Choroid plexus epithelial cell (primary cell): ENCODE measurements around the gene CNBD2.
"Not testable (repeated sequence)": the region's sequence is repeated elsewhere in the genome, so short reads cannot be mapped to it uniquely, and the experiment has no call there.

Experiments used
- DNase-seq: peaks from one replicate; pipeline ENCODE4 v3.0.0-alpha.2; 2010; ENCODE audit warnings: low read depth
- H3K4me3 ChIP-seq: 2 replicates; pipeline ENCODE4 v1.5.1; 2011; ENCODE audit warnings: low read depth, mild to moderate bottlenecking, control low read depth, low read length, moderate library complexity
- TF ChIP-seq, protein P1 (sequence below): conservative IDR thresholded peaks from 2 replicates; pipeline ENCODE4 v1.5.1; 2011; ENCODE audit warnings: low read depth, mild to moderate bottlenecking, control low read depth, inconsistent platforms, low read length, moderate library complexity

The CNBD2 gene

DNA sequence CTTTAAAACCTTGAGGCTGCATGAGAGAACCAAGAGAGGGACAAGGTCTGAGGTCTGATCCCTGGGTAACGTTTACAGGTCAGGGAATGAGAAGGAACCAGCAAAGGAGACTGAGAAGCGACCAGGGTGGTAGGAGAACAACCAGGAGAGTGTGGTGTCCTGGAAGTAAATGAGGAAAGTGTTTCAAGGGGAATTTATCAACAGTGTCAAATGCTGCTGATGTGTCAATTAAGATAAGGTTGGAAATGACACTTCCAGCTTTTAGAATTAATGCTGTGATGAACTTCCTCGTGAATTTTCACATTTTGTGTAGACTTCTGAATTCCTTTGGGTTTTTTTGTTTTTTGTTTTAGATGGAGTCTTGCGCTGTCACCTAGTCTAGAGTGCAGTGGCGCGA is 83.7 kb downstream of the CNBD2 start:
- TF ChIP-seq, protein P1, sequence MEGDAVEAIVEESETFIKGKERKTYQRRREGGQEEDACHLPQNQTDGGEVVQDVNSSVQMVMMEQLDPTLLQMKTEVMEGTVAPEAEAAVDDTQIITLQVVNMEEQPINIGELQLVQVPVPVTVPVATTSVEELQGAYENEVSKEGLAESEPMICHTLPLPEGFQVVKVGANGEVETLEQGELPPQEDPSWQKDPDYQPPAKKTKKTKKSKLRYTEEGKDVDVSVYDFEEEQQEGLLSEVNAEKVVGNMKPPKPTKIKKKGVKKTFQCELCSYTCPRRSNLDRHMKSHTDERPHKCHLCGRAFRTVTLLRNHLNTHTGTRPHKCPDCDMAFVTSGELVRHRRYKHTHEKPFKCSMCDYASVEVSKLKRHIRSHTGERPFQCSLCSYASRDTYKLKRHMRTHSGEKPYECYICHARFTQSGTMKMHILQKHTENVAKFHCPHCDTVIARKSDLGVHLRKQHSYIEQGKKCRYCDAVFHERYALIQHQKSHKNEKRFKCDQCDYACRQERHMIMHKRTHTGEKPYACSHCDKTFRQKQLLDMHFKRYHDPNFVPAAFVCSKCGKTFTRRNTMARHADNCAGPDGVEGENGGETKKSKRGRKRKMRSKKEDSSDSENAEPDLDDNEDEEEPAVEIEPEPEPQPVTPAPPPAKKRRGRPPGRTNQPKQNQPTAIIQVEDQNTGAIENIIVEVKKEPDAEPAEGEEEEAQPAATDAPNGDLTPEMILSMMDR, result no peak
- DNase-seq, result no peak

DNA sequence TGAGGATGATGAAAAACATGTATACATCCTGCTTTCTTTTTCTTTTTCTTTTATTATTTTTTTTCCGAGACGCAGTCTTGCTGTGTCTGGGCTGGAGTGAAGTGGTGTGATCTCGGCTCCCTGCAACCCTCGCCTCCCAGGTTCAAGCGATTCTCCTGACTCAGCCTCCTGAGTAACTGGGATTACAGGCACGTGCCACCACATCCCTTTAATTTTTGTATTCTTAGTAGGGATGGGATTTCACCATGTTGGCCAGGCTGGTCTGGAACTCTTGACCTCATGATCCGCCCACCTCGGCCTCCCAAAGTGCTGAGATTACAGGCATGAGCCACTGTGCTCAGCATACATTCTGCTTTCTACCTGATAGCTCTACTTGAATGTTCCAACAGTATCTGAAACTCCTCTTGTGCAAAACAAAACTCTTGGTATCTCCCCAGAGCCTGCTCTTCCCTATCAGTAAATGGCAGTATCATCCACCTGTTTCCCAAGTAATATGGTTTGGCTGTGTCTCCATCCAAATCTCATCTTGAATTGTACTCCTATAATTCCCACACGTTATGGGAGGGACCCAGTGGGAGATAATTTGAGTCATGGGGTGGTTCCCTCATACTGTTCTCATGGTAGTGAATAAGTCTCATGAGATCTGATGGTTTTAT is 85.6 kb downstream of the CNBD2 start:
- not testable (repeated sequence) for H3K4me3 ChIP-seq

More for the DNA sequence above, 83.7 kb downstream of the CNBD2 start:
- H3K4me3 ChIP-seq, result no peak overlapping the region

DNA sequence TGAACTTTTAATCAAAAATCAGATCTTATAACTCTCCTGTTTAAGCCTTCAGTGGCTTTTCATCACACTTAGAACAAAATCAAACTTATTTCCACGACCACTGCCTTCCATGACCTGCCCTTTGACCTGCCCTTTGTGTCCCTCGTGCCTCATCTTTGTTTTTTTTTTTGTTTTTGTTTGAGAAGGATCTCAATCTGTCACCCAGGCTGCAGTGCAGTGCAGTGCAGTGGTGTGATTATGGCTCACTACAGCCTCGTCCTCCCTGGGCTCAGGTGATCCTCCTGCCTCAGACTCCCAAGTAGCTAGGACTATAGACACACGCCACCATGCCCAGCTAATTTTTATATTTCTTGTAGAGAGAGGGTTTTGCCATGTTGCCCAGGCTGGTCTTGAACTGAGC is 86.8 kb downstream of the CNBD2 start:
- TF ChIP-seq, protein P1, result no peak
- no peak overlapping the region for H3K4me3 ChIP-seq
- DNase-seq, result no peak

More for the DNA sequence above, 85.6 kb downstream of the CNBD2 start:
- peak; percentile 16 for DNase-seq

DNA sequence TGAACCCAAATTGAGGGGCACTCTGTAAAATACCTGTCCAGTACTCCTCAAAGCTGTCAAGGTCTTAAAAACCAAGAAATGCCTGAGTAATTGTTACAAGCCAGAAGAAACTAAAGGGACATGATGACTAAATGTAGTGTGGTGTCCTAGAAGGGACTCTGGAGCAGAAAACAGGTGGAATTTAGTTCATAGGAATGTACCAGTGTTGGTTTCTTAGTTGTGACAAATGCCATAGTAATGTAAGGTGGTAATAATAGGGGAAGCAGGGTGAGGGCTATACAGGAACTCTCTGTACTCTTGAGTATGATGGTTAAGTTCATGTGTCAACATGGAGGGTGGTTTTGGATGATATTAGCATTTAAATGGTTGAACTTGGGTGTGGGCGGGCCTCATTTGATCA is 92.3 kb downstream of the CNBD2 start:
- TF ChIP-seq, protein P1, result no peak

DNA sequence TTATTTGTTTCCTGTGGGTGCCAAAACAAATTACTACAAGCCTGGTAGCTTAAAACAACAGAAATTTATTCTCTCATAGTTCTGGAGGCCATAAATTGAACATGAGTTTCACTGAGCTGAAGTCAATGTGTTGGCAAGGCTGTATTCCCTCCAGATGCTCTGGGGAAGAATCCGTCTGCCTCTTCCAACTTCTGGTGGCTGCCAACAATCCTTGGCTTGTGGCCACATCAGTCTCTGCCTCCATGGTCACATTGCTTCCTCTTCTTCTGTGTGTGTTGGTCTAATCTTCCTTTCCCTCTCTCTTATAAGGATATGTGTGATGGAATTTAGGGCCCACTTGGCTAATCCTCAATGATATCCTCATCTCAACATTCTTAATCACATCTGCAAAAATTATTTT is 93.4 kb downstream of the CNBD2 start:
- H3K4me3 ChIP-seq, result no peak overlapping the region
- no peak for DNase-seq
- TF ChIP-seq, protein P1, result no peak

More for the DNA sequence above, 92.3 kb downstream of the CNBD2 start:
- DNase-seq, result no peak
- no peak overlapping the region for H3K4me3 ChIP-seq

DNA sequence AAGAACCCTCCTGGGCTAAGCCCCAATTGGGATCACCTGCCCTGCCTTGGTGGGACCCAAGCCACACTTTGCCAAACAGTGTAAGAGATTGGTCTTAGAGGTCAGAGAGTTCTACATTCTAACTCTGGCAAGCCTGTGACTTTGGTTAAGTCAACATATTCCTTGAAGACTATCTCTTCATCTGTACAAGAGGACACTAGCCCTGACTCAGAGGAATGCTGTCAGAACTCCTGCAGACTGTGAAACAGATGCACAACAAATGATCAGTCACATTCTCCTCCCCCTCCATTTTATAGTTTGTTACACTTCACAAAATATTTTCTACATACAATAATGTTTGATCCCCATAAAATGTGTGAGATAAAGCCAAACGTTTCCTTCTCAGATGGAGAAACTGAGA is 94.4 kb downstream of the CNBD2 start:
- TF ChIP-seq, protein P1, result no peak
- peak; percentile 52 for DNase-seq
- no peak overlapping the region for H3K4me3 ChIP-seq

DNA sequence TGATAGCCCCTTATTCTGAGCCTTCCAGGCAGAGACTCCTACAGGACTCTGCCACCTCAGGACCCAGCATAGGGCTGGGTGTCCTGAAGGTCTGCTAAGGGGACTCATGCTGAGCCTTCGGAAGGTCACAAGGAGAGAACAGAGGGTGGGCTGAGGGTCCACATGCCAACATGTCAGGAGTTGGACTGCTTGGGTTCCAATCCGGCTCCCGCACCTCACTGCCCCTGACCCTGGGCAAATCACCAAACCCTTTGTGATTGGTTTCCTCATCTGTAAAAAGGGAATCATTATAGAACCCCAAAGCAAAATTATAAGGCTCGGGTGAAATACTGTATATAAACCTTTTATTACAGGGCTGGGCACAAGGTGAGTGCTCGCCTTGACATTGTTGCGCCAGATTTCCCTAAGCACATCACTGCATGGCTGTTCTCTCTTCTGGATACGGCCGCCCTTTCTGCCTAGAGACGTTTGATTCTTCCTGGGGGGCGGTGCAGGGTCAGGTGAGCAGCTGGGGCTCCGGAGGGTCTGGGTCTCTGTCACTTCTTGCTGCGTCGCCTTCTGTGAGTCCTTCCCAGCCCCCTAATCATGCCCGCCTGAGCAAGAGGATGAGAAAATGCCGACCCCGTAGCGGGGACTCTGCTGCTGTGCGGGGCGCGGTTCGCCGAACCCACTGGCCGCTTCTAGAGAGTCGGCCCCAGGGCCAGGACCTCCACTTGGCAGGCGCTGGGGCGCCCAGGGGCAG is 95.7 kb downstream of the CNBD2 start:
- TF ChIP-seq, protein P1, result no peak
- peak overlapping the region; percentile 65 for H3K4me3 ChIP-seq
- DNase-seq, result no peak
